Measurements from ENCODE around the gene TNFRSF1A.

TNFRSF1A gene

DNA sequence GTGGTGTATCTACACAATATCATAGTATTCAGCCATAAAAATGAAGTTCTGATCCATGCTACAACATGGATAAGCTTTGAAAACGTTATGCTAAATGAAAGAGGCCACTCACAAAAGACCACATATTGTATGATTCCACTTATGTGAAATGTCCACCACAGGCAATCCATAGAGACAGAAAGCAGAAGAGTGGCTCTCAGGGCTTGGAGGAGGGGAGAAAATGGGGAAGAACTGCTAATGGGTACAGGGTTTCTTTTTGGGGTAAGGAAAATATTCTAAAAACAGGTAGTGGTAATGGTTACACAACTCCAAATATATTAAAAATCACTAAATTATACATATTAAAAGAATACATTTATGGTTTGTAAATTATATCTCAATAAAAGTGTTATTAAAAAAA is 17.0 kb upstream of the TNFRSF1A start:
- TF ChIP-seq, protein P1, sequence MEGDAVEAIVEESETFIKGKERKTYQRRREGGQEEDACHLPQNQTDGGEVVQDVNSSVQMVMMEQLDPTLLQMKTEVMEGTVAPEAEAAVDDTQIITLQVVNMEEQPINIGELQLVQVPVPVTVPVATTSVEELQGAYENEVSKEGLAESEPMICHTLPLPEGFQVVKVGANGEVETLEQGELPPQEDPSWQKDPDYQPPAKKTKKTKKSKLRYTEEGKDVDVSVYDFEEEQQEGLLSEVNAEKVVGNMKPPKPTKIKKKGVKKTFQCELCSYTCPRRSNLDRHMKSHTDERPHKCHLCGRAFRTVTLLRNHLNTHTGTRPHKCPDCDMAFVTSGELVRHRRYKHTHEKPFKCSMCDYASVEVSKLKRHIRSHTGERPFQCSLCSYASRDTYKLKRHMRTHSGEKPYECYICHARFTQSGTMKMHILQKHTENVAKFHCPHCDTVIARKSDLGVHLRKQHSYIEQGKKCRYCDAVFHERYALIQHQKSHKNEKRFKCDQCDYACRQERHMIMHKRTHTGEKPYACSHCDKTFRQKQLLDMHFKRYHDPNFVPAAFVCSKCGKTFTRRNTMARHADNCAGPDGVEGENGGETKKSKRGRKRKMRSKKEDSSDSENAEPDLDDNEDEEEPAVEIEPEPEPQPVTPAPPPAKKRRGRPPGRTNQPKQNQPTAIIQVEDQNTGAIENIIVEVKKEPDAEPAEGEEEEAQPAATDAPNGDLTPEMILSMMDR (IDR thresholded peaks at IDR 0.05; ENCODE audit: low read depth, low read length, missing control alignments), result no peak
- DNase-seq (ENCODE audit: low read depth), result no peak
- in situ Hi-C loops (cut with HindIII; ENCODE audit: low sequenced_read_pairs), result no loop called here
- H3K4me3 ChIP-seq (ENCODE audit: low read depth, low read length), result no peak overlapping the region

DNA sequence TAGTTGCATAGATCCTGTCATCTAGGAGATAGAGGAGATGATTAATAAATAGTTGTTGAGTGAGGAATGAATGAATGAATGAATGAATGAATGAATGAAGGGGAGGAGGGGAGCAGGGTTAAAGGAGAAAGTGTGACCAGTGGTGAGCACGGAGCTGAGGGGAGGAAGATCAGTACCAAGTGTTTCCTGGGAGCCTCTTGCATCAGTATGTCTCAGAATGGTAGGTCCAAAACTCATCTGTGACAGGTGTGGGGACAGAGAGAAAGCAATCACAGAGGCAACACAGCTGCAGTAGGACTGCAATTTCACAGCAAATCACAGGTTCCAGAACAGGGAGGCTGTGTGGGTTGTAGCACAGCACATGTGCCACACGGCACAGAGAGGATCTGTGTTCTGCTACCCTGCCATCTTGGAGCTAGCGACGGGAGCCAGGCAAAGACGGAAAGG is 14.5 kb upstream of the TNFRSF1A start:
- DNase-seq (ENCODE audit: low read depth), result no peak
- no peak overlapping the region for H3K4me3 ChIP-seq (ENCODE audit: low read depth, low read length)
- TF ChIP-seq, protein P1 (IDR thresholded peaks at IDR 0.05; ENCODE audit: low read depth, low read length, missing control alignments), result no peak
- in situ Hi-C loops (cut with HindIII; ENCODE audit: low sequenced_read_pairs), result no loop called here

- in situ Hi-C loops (cut with HindIII; ENCODE audit: low sequenced_read_pairs), result no loop called here
These were observed 13.9 kb upstream of the TNFRSF1A start for GRCh38 chr12:6355491-6356373.

GRCh38 chr12:6354495-6355393 is 12.9 kb upstream of the TNFRSF1A start:
- in situ Hi-C loops (cut with HindIII; ENCODE audit: low sequenced_read_pairs), result no loop called here
- H3K4me3 ChIP-seq (ENCODE audit: low read depth, low read length), result no peak overlapping the region
- no peak for DNase-seq (ENCODE audit: low read depth)
- TF ChIP-seq, protein P1 (IDR thresholded peaks at IDR 0.05; ENCODE audit: low read depth, low read length, missing control alignments), result no peak

More at GRCh38 chr12:6355491-6356373, 13.9 kb upstream of the TNFRSF1A start:
- TF ChIP-seq, protein P1 (IDR thresholded peaks at IDR 0.05; ENCODE audit: low read depth, low read length, missing control alignments), result no peak
- H3K4me3 ChIP-seq (ENCODE audit: low read depth, low read length), result no peak overlapping the region
- no peak for DNase-seq (ENCODE audit: low read depth)

- in situ Hi-C loops (cut with HindIII; ENCODE audit: low sequenced_read_pairs), result no loop called here
- H3K4me3 ChIP-seq (ENCODE audit: low read depth, low read length), result no peak overlapping the region
These were observed 10.6 kb upstream of the TNFRSF1A start for GRCh38 chr12:6352193-6353173.

More at GRCh38 chr12:6352193-6353173, 10.6 kb upstream of the TNFRSF1A start:
- DNase-seq (ENCODE audit: low read depth), result no peak
- TF ChIP-seq, protein P1 (IDR thresholded peaks at IDR 0.05; ENCODE audit: low read depth, low read length, missing control alignments), result no peak

Measured in astrocyte of the cerebellum (primary cell).